Activated CD8-positive, alpha-beta memory T cell treated with anti-CD3 and anti-CD28 coated beads for 4 hours (primary cell): ENCODE data around the gene DGKD.

Experiments
- DNase-seq, 2 donors: peaks; one replicate each; pipeline ENCODE4 v3.0.0-alpha.2; 2020; ENCODE audit warnings: low read depth in 2 of 2

DGKD gene

GRCh38 chr2:233336541-233336940 is 17.8 kb upstream of the DGKD start:
- DNase-seq: no peak

GRCh38 chr2:233338046-233338445 is 16.2 kb upstream of the DGKD start:
- no peak for DNase-seq

- no peak for DNase-seq
These were observed 15.4 kb upstream of the DGKD start for GRCh38 chr2:233338812-233339368.

- no peak for DNase-seq
These were observed 14.9 kb upstream of the DGKD start for GRCh38 chr2:233339427-233339826.

GRCh38 chr2:233341296-233341695 is 13.0 kb upstream of the DGKD start:
- no peak for DNase-seq

- DNase-seq: no peak
These were observed 12.0 kb upstream of the DGKD start for GRCh38 chr2:233342301-233342700.

GRCh38 chr2:233343171-233343705 is 11.1 kb upstream of the DGKD start:
- no peak for DNase-seq

- no peak for DNase-seq
These were observed 7.9 kb upstream of the DGKD start for GRCh38 chr2:233346376-233346775.

GRCh38 chr2:233346930-233347329 is 7.4 kb upstream of the DGKD start:
- no peak for DNase-seq

- DNase-seq: no peak
These were observed 5.0 kb upstream of the DGKD start for GRCh38 chr2:233349005-233349998.

- DNase-seq: peak in 1 of 2 donors; percentile 32
These were observed 3.6 kb upstream of the DGKD start for GRCh38 chr2:233350708-233351107.

GRCh38 chr2:233351423-233351822 is 2.9 kb upstream of the DGKD start:
- no peak for DNase-seq

GRCh38 chr2:233352141-233352842 is 2.0 kb upstream of the DGKD start:
- no peak for DNase-seq

GRCh38 chr2:233353101-233353768 is 1.1 kb upstream of the DGKD start:
- no peak for DNase-seq

- no peak for DNase-seq
These were observed 218 bp downstream of the DGKD start for GRCh38 chr2:233354500-233354924.

GRCh38 chr2:233354971-233355574 is 779 bp downstream of the DGKD start:
- DNase-seq: no peak

GRCh38 chr2:233355916-233356315 is 1.6 kb downstream of the DGKD start:
- no peak for DNase-seq

GRCh38 chr2:233356546-233357308 is 2.4 kb downstream of the DGKD start:
- DNase-seq: no peak

- no peak for DNase-seq
These were observed 4.0 kb downstream of the DGKD start for GRCh38 chr2:233358335-233358734.

- no peak for DNase-seq
These were observed 4.7 kb downstream of the DGKD start for GRCh38 chr2:233358947-233359346.
